Measurements from ENCODE around the gene ADH5.
"Not testable (repeated sequence)": the region's sequence is repeated elsewhere in the genome, so short reads cannot be mapped to it uniquely, and the experiment has no call there.

Gene ADH5

DNA sequence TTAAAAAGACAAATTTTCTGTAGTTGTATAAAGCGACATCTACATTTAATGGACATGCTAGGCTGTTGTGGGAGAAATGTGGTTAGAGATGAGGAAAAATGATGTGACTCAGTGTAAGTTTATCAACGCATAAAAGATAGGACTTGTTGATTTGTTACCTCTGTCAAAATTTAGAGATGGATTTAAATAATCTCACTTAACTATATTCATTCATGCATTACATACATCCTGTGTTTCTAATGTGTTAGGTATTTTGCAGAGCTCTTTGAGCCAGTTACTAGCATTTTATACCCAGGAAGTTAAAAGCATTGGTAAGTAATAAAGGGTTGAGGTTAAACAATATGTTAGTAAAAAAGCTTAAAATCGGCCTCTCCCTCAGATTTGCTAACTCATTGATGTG, 58.7 kb downstream of the ADH5 start:
- DNase-seq (ENCODE audit: low read depth), result no peak

- no peak for DNase-seq (ENCODE audit: low read depth)
These were observed 59.4 kb downstream of the ADH5 start for GRCh38 chr4:99029018-99029735.

- no peak for DNase-seq (ENCODE audit: low read depth)
These were observed 60.4 kb downstream of the ADH5 start for GRCh38 chr4:99028187-99028586.

- DNase-seq (ENCODE audit: low read depth), result no peak
These were observed 61.3 kb downstream of the ADH5 start for GRCh38 chr4:99027304-99027703.

- no peak for DNase-seq (ENCODE audit: low read depth)
These were observed 63.1 kb downstream of the ADH5 start for GRCh38 chr4:99025506-99025905.

DNA sequence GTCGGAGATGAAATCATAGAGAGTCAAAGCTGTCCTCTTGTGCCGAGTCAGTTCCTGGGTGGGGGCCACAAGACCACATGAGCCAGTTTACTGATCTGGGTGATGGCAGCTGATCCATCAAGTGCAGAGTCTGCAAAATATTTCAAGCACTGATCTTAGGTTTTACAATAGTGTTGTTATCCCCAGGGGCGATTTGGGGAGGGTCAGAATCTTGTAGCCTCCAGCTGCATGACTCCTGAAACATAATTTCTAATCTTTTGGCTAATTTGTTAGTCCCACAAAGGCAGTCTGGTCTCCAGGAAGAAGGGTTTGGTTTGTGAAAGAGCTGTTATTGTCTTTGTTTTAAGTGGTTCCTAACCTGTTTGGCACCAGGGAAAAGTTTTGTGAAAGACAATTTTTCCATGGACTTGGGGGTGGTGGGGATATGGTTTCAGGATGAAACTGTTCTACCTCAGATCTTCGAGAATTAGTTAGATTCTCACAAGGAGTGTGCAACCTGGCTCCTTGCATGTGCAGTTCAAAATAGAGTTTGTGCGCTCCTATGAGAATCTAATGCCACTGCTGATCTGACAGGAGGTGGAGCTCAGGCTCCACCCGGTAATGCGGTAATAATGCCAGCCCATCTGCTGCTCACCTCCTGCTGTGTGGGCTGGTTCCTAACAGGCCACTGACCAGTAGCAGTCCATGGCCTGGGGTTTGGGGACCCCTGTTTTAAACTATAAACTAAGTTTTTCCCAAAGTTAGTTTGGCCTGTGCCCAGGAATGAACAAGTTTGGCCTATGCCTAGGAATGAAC, 63.9 kb downstream of the ADH5 start:
- no peak for DNase-seq (ENCODE audit: low read depth)

- DNase-seq (ENCODE audit: low read depth), result not testable (repeated sequence)
These were observed 64.8 kb downstream of the ADH5 start for GRCh38 chr4:99023800-99024251.

DNA sequence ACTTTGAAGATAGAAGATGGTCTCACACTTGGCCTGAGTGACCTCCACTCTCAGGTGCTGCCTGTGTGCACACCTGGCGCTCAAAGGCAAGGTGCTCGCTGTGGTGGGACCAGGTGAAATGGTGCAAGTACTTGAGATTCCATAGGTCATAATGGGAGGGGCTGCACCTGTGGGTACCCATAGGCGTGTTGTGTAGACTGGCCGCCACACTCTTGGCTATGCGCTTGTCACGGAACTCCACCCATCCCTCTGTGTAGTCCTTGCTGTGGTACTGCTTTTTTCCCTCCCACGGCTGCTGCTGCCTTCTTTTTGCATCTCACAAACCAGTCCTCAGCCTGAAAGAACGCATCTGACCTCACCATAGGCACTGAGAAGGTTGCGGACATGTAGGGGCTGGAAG, 66.0 kb downstream of the ADH5 start:
- DNase-seq (ENCODE audit: low read depth), result no peak

- no peak for DNase-seq (ENCODE audit: low read depth)
These were observed 67.2 kb downstream of the ADH5 start for GRCh38 chr4:99021386-99021785.
